GM23338 (cell line): ENCODE measurements around the gene DDX56. TPM values are rescaled to one million over a fixed set of nuclear protein-coding genes. Genes with fewer than 3 reads are reported as not detected.

Source experiments
- ATAC-seq: fragments of 200-7000 bp; cut with Tn5 transposase; 3 replicates; pipeline ENCODE4 v1.9.1; 2020
- DNase-seq: peaks from one replicate; pipeline ENCODE4 v3.0.0-alpha.2; 2015; ENCODE audit warnings: low spot score
- H2AFZ ChIP-seq: fragments of 200-600 bp; sonication (generic); 2 replicates; pipeline ENCODE4 v1.8.0; 2016; ENCODE audit warnings: antibody characterized with exemption, mild to moderate bottlenecking, moderate library complexity
- H3F3A ChIP-seq: fragments of 200-600 bp; sonication (generic); replicated peaks from 2 replicates; pipeline ENCODE4 v1.8.0; 2017; ENCODE audit warnings: antibody characterized with exemption, mixed run types, low read depth
- H3K27ac ChIP-seq: fragments of 200-600 bp; sonication (generic); 2 replicates; pipeline ENCODE4 v1.6.1; 2016; ENCODE audit warnings: low read depth
- H3K27me3 ChIP-seq: fragments of 200-600 bp; sonication (generic); 2 replicates; pipeline ENCODE4 v1.8.0; 2016; ENCODE audit warnings: mild to moderate bottlenecking, mixed run types, moderate library complexity; ENCODE audit not compliant: insufficient read depth
- H3K36me3 ChIP-seq: fragments of 200-600 bp; sonication (generic); 2 replicates; pipeline ENCODE4 v1.8.0; 2016; ENCODE audit warnings: mild to moderate bottlenecking; ENCODE audit not compliant: insufficient read depth
- H3K4me1 ChIP-seq: fragments of 200-600 bp; sonication (generic); 2 replicates; pipeline ENCODE4 v1.8.0; 2016; ENCODE audit warnings: mild to moderate bottlenecking, moderate library complexity; ENCODE audit not compliant: insufficient read depth
- H3K4me2 ChIP-seq: fragments of 200-600 bp; sonication (generic); 2 replicates; pipeline ENCODE4 v1.7.1; 2017; ENCODE audit warnings: mixed run types
- H3K4me3 ChIP-seq: fragments of 200-600 bp; sonication (generic); 2 replicates; pipeline ENCODE4 v1.6.1; 2016; ENCODE audit warnings: mixed run types
- H3K79me2 ChIP-seq: fragments of 200-600 bp; sonication (generic); replicated peaks from 2 replicates; pipeline ENCODE4 v1.8.0; 2017; ENCODE audit warnings: mild to moderate bottlenecking; ENCODE audit not compliant: insufficient read depth
- H3K9me2 ChIP-seq: fragments of 200-600 bp; sonication (generic); 2 replicates; pipeline ENCODE4 v1.8.0; 2017; ENCODE audit not compliant: insufficient read depth
- H4K20me1 ChIP-seq: fragments of 200-600 bp; sonication (generic); replicated peaks from 2 replicates; pipeline ENCODE4 v1.8.0; 2017; ENCODE audit warnings: mild to moderate bottlenecking; ENCODE audit not compliant: insufficient read depth
- H3K27ac Mint-ChIP-seq: 2 replicates; pipeline ENCODE4 v1.8.0; 2020; ENCODE audit warnings: inconsistent platforms, mild to moderate bottlenecking, moderate library complexity, mixed read lengths
- H3K27me3 Mint-ChIP-seq: 3 replicates; pipeline ENCODE4 v1.8.0; 2022; ENCODE audit warnings: low read depth, mild to moderate bottlenecking, moderate library complexity, mixed read lengths, inconsistent platforms; ENCODE audit not compliant: insufficient read depth, poor library complexity
- H3K36me3 Mint-ChIP-seq: 3 replicates; pipeline ENCODE4 v1.8.0; 2021; ENCODE audit warnings: low read depth, mild to moderate bottlenecking, inconsistent platforms, moderate library complexity, mixed read lengths
- H3K4me1 Mint-ChIP-seq: 3 replicates; pipeline ENCODE4 v1.8.0; 2020; ENCODE audit warnings: mild to moderate bottlenecking, inconsistent platforms, mixed read lengths
- H3K4me3 Mint-ChIP-seq: 3 replicates; pipeline ENCODE4 v1.8.0; 2021; ENCODE audit warnings: moderate library complexity, mild to moderate bottlenecking, inconsistent platforms, mixed read lengths
- H3K9me3 Mint-ChIP-seq: 3 replicates; pipeline ENCODE4 v1.8.0; 2020; ENCODE audit warnings: moderate library complexity, mild to moderate bottlenecking, inconsistent platforms, mixed read lengths
- CREB1 ChIP-seq: fragments of 250-450 bp; sonication (Bioruptor Pico); IDR thresholded peaks from 2 replicates; pipeline ENCODE4 v1.5.0; 2020; ENCODE audit warnings: low read depth, mild to moderate bottlenecking, moderate library complexity
- EZH2 ChIP-seq: fragments of 200-600 bp; sonication (generic); IDR thresholded peaks from one replicate; pipeline ENCODE4 v1.8.0; 2017; ENCODE audit warnings: antibody characterized with exemption, mild to moderate bottlenecking, low read depth; ENCODE audit not compliant: unreplicated experiment
- EZH2phosphoT487 ChIP-seq: fragments of 200-600 bp; sonication (generic); IDR thresholded peaks from one replicate; pipeline ENCODE4 v1.8.1; 2018; ENCODE audit warnings: antibody characterized with exemption; ENCODE audit not compliant: unreplicated experiment
- JUNB ChIP-seq: IDR thresholded peaks from one replicate; pipeline ENCODE4 v1.6.1; 2016; ENCODE audit warnings: antibody characterized with exemption; ENCODE audit not compliant: unreplicated experiment
- NANOG ChIP-seq: IDR thresholded peaks from 2 replicates; pipeline ENCODE4 v1.6.1; 2016; ENCODE audit warnings: antibody characterized with exemption, borderline replicate concordance
- POLR2AphosphoS5 ChIP-seq: IDR thresholded peaks from 2 replicates; pipeline ENCODE4 v1.6.1; 2016; ENCODE audit warnings: antibody characterized with exemption, low read depth
- STAT1 ChIP-seq: IDR thresholded peaks from one replicate; pipeline ENCODE4 v1.6.1; 2016; ENCODE audit warnings: antibody characterized with exemption; ENCODE audit not compliant: unreplicated experiment
- ZNF114 ChIP-seq: fragments of 250-450 bp; sonication (Bioruptor Pico); IDR thresholded peaks from 2 replicates; pipeline ENCODE4 v1.5.0; 2020; ENCODE audit warnings: mild to moderate bottlenecking, moderate library complexity
- ZNF331 ChIP-seq: fragments of 250-450 bp; sonication (Bioruptor Pico); IDR thresholded peaks from 2 replicates; pipeline ENCODE4 v1.5.0; 2020; ENCODE audit warnings: low read depth, mild to moderate bottlenecking, moderate library complexity
- polyA plus RNA-seq: library from polyadenylated mRNA; unstranded; fragments of >200 nt; fragmentation: Nextera tagmentation; extraction: Ambion mirVana; gene quantifications from 2 replicates; pipeline ENCODE4 v1.2.1, GENCODE V29; 2016
- total RNA-seq: library from RNA; depleted of rRNA; stranded (reverse); fragments of >200 nt; shearing (Covaris generic); gene quantifications from 2 replicates; pipeline ENCODE4 v1.2.3, GENCODE V29; 2014
- TF ChIP-seq, protein P1 (sequence below), 2 experiments: fragments of 200-600 bp in 1 of 2; sonication (generic) in 1 of 2; conservative IDR thresholded peaks; 2 replicates each; pipeline versions ENCODE4 v1.5.1 to v1.6.1; 2016 to 2017; ENCODE audit warnings: antibody characterized with exemption in 2 of 2, low read depth in 2 of 2, mild to moderate bottlenecking in 2 of 2, moderate library complexity in 1 of 2
- TF ChIP-seq, protein P2 (sequence below): IDR thresholded peaks from 2 replicates; pipeline ENCODE4 v1.6.1; 2016; ENCODE audit warnings: antibody characterized with exemption
- TF ChIP-seq, protein P3 (sequence below): IDR thresholded peaks from one replicate; pipeline ENCODE4 v1.6.1; 2018; ENCODE audit warnings: antibody characterized with exemption; ENCODE audit not compliant: unreplicated experiment
- TF ChIP-seq, protein P4 (sequence below): fragments of 250-450 bp; sonication (Bioruptor Pico); IDR thresholded peaks from 2 replicates; pipeline ENCODE4 v1.5.0; 2020; ENCODE audit warnings: mild to moderate bottlenecking, moderate library complexity

DDX56 gene
- total and polyA plus RNA-seq, 2 experiments from 2014 or later = 44.1 to 72.3 TPM

GRCh38 chr7:44566680-44567079 is 7.0 kb downstream of the DDX56 start:
- Histone ChIP-seq H3K4me3 (no peak overlapping the region), H3K36me3 (peaks cover 39% of the 10 kb centered on the region), H3K4me2 (no peak overlapping the region), H3K27me3 (no peaks in the 10 kb centered on the region), H3K79me2 (no peaks in the 10 kb centered on the region), H2AFZ (no peak overlapping the region), H3K4me1 (no peaks in the 10 kb centered on the region), H3K27ac (no peak overlapping the region), H3F3A (peaks cover 12% of the 10 kb centered on the region; the same call in 1 of the 2 replicates), H3K9me2 (no peaks in the 10 kb centered on the region), H4K20me1 (no peaks in the 10 kb centered on the region)
- H3K4me3 Mint-ChIP-seq = no peak overlapping the region
- no peaks in the 10 kb centered on the region for H3K9me3 Mint-ChIP-seq
- H3K4me1 Mint-ChIP-seq = peaks cover 5% of the 10 kb centered on the region
- H3K27me3 Mint-ChIP-seq = peaks cover 22% of the 10 kb centered on the region
- ATAC-seq (no peak), DNase-seq (no peak)
- TF ChIP-seq CREB1 (CRISPR knock-in tag) = no peak
- TF ChIP-seq, protein P1, sequence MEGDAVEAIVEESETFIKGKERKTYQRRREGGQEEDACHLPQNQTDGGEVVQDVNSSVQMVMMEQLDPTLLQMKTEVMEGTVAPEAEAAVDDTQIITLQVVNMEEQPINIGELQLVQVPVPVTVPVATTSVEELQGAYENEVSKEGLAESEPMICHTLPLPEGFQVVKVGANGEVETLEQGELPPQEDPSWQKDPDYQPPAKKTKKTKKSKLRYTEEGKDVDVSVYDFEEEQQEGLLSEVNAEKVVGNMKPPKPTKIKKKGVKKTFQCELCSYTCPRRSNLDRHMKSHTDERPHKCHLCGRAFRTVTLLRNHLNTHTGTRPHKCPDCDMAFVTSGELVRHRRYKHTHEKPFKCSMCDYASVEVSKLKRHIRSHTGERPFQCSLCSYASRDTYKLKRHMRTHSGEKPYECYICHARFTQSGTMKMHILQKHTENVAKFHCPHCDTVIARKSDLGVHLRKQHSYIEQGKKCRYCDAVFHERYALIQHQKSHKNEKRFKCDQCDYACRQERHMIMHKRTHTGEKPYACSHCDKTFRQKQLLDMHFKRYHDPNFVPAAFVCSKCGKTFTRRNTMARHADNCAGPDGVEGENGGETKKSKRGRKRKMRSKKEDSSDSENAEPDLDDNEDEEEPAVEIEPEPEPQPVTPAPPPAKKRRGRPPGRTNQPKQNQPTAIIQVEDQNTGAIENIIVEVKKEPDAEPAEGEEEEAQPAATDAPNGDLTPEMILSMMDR (conservative IDR thresholded peaks at IDR 0.05; ENCODE audit: low read depth in 2 of 2) = no peak
- TF ChIP-seq, protein P2, sequence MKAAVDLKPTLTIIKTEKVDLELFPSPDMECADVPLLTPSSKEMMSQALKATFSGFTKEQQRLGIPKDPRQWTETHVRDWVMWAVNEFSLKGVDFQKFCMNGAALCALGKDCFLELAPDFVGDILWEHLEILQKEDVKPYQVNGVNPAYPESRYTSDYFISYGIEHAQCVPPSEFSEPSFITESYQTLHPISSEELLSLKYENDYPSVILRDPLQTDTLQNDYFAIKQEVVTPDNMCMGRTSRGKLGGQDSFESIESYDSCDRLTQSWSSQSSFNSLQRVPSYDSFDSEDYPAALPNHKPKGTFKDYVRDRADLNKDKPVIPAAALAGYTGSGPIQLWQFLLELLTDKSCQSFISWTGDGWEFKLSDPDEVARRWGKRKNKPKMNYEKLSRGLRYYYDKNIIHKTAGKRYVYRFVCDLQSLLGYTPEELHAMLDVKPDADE = no peak
- no peak for TF ChIP-seq STAT1
- TF ChIP-seq POLR2AphosphoS5 = no peak
- TF ChIP-seq ZNF331 = no peak
- TF ChIP-seq EZH2phosphoT487 = no peak
- TF ChIP-seq, protein P3, sequence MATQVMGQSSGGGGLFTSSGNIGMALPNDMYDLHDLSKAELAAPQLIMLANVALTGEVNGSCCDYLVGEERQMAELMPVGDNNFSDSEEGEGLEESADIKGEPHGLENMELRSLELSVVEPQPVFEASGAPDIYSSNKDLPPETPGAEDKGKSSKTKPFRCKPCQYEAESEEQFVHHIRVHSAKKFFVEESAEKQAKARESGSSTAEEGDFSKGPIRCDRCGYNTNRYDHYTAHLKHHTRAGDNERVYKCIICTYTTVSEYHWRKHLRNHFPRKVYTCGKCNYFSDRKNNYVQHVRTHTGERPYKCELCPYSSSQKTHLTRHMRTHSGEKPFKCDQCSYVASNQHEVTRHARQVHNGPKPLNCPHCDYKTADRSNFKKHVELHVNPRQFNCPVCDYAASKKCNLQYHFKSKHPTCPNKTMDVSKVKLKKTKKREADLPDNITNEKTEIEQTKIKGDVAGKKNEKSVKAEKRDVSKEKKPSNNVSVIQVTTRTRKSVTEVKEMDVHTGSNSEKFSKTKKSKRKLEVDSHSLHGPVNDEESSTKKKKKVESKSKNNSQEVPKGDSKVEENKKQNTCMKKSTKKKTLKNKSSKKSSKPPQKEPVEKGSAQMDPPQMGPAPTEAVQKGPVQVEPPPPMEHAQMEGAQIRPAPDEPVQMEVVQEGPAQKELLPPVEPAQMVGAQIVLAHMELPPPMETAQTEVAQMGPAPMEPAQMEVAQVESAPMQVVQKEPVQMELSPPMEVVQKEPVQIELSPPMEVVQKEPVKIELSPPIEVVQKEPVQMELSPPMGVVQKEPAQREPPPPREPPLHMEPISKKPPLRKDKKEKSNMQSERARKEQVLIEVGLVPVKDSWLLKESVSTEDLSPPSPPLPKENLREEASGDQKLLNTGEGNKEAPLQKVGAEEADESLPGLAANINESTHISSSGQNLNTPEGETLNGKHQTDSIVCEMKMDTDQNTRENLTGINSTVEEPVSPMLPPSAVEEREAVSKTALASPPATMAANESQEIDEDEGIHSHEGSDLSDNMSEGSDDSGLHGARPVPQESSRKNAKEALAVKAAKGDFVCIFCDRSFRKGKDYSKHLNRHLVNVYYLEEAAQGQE = no peak
- no peak for TF ChIP-seq NANOG
- TF ChIP-seq ZNF114 (CRISPR knock-in tag) = no peak
- TF ChIP-seq, protein P4, sequence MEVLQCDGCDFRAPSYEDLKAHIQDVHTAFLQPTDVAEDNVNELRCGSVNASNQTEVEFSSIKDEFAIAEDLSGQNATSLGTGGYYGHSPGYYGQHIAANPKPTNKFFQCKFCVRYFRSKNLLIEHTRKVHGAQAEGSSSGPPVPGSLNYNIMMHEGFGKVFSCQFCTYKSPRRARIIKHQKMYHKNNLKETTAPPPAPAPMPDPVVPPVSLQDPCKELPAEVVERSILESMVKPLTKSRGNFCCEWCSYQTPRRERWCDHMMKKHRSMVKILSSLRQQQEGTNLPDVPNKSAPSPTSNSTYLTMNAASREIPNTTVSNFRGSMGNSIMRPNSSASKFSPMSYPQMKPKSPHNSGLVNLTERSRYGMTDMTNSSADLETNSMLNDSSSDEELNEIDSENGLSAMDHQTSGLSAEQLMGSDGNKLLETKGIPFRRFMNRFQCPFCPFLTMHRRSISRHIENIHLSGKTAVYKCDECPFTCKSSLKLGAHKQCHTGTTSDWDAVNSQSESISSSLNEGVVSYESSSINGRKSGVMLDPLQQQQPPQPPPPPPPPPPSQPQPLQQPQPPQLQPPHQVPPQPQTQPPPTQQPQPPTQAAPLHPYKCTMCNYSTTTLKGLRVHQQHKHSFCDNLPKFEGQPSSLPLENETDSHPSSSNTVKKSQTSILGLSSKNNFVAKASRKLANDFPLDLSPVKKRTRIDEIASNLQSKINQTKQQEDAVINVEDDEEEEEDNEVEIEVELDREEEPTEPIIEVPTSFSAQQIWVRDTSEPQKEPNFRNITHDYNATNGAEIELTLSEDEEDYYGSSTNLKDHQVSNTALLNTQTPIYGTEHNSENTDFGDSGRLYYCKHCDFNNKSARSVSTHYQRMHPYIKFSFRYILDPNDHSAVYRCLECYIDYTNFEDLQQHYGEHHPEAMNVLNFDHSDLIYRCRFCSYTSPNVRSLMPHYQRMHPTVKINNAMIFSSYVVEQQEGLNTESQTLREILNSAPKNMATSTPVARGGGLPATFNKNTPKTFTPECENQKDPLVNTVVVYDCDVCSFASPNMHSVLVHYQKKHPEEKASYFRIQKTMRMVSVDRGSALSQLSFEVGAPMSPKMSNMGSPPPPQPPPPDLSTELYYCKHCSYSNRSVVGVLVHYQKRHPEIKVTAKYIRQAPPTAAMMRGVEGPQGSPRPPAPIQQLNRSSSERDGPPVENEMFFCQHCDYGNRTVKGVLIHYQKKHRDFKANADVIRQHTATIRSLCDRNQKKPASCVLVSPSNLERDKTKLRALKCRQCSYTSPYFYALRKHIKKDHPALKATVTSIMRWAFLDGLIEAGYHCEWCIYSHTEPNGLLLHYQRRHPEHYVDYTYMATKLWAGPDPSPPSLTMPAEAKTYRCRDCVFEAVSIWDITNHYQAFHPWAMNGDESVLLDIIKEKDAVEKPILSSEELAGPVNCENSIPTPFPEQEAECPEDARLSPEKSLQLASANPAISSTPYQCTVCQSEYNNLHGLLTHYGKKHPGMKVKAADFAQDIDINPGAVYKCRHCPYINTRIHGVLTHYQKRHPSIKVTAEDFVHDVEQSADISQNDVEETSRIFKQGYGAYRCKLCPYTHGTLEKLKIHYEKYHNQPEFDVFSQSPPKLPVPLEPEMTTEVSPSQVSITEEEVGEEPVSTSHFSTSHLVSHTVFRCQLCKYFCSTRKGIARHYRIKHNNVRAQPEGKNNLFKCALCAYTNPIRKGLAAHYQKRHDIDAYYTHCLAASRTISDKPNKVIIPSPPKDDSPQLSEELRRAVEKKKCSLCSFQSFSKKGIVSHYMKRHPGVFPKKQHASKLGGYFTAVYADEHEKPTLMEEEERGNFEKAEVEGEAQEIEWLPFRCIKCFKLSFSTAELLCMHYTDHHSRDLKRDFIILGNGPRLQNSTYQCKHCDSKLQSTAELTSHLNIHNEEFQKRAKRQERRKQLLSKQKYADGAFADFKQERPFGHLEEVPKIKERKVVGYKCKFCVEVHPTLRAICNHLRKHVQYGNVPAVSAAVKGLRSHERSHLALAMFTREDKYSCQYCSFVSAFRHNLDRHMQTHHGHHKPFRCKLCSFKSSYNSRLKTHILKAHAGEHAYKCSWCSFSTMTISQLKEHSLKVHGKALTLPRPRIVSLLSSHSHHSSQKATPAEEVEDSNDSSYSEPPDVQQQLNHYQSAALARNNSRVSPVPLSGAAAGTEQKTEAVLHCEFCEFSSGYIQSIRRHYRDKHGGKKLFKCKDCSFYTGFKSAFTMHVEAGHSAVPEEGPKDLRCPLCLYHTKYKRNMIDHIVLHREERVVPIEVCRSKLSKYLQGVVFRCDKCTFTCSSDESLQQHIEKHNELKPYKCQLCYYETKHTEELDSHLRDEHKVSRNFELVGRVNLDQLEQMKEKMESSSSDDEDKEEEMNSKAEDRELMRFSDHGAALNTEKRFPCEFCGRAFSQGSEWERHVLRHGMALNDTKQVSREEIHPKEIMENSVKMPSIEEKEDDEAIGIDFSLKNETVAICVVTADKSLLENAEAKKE (CRISPR knock-in tag) = no peak
- no peak for TF ChIP-seq EZH2
- no peak for TF ChIP-seq JUNB
- peaks cover 81% of the 10 kb centered on the region for H3K36me3 Mint-ChIP-seq
- no peak overlapping the region for H3K27ac Mint-ChIP-seq
